Measurements from ENCODE around the gene CA10.

GRCh38 chr17:51670899-51671298 lies 487.6 kb downstream of the CA10 start:
- no peak for TF ChIP-seq CTCF (IDR thresholded peaks at IDR 0.05)
- TF ChIP-seq POLR2A (IDR thresholded peaks at IDR 0.05), result no peak
- TF ChIP-seq POLR2AphosphoS5 (IDR thresholded peaks at IDR 0.05), result no peak
